Skeletal muscle tissue (tissue), 4 donors: Measurements from ENCODE around the gene GSG1L. TPM values are rescaled to one million over a fixed set of nuclear protein-coding genes. Genes with fewer than 3 reads are reported as not detected.

Experiments
- H3K27ac ChIP-seq: one replicate; pipeline ENCODE4 v1.7.0; 2013; ENCODE audit warnings: mild to moderate bottlenecking, low read depth, low read length, inconsistent platforms
- H3K27me3 ChIP-seq, 3 donors: one replicate each; pipeline ENCODE4 v1.7.0; 2013; ENCODE audit warnings: low read length in 3 of 3; ENCODE audit not compliant: control insufficient read depth in 3 of 3, insufficient read depth in 3 of 3
- H3K36me3 ChIP-seq, 3 donors: one replicate each; pipeline ENCODE4 v1.7.0; 2013; ENCODE audit warnings: low read length in 3 of 3; ENCODE audit not compliant: control insufficient read depth in 3 of 3, insufficient read depth in 3 of 3
- H3K4me1 ChIP-seq, 3 donors: one replicate each; pipeline ENCODE4 v1.7.0; 2013; ENCODE audit warnings: low read length in 3 of 3, mild to moderate bottlenecking in 3 of 3; ENCODE audit not compliant: control insufficient read depth in 3 of 3, insufficient read depth in 3 of 3
- H3K4me3 ChIP-seq, 3 donors: one replicate each; pipeline ENCODE4 v1.7.0; 2013; ENCODE audit warnings: low read length in 3 of 3
- H3K9ac ChIP-seq, 3 donors: one replicate each; pipeline ENCODE4 v1.7.0; 2013; ENCODE audit warnings: low read length in 3 of 3, mild to moderate bottlenecking in 3 of 3, moderate library complexity in 2 of 3, low read depth in 1 of 3
- H3K9me3 ChIP-seq, 3 donors: one replicate each; pipeline ENCODE4 v1.7.0; 2013; ENCODE audit warnings: low read length in 3 of 3; ENCODE audit not compliant: control insufficient read depth in 3 of 3
- total RNA-seq: library from RNA; depleted of rRNA; stranded (reverse); fragments of >200 nt; gene quantifications from one replicate; pipeline ENCODE4 v1.2.3, GENCODE V29; 2014
- donor health status: Osteomylitis.

Gene GSG1L
- total RNA-seq, 1 donor from 2014 or later, result 2.1 TPM

GRCh38 chr16:28092721-28093384 is 29.3 kb upstream of the GSG1L start:
- peaks cover under 1 to 4% (median 4%) of the 10 kb centered on the region in 3 donors for H3K36me3 ChIP-seq
- no peak overlapping the region for H3K9ac ChIP-seq

GRCh38 chr16:28091656-28092055 is 28.1 kb upstream of the GSG1L start:
- Histone ChIP-seq H3K9me3 (no peaks in the 10 kb centered on the region), H3K27ac (no peak overlapping the region), H3K9ac (no peak overlapping the region), H3K27me3 (no peaks in the 10 kb centered on the region), H3K36me3 (no peaks in the 10 kb centered on the region), H3K4me1 (no peaks in the 10 kb centered on the region), H3K4me3 (no peak overlapping the region)

More at GRCh38 chr16:28092721-28093384, 29.3 kb upstream of the GSG1L start:
- Histone ChIP-seq H3K4me3 (no peak overlapping the region), H3K27me3 (no peaks in the 10 kb centered on the region), H3K27ac (no peak overlapping the region), H3K4me1 (no peaks in the 10 kb centered on the region), H3K9me3 (no peaks in the 10 kb centered on the region)

GRCh38 chr16:28090646-28091377 is 27.3 kb upstream of the GSG1L start:
- H3K36me3 ChIP-seq, result no peaks in the 10 kb centered on the region

GRCh38 chr16:28089992-28090365 is 26.5 kb upstream of the GSG1L start:
- Histone ChIP-seq H3K27ac (no peak overlapping the region), H3K9ac (no peak overlapping the region), H3K36me3 (no peaks in the 10 kb centered on the region), H3K9me3 (no peaks in the 10 kb centered on the region), H3K27me3 (peaks cover 0 to 3% (median 0%) of the 10 kb centered on the region in 3 donors), H3K4me1 (no peaks in the 10 kb centered on the region), H3K4me3 (no peak overlapping the region)

More at GRCh38 chr16:28090646-28091377, 27.3 kb upstream of the GSG1L start:
- H3K27me3 ChIP-seq, result no peaks in the 10 kb centered on the region
- no peaks in the 10 kb centered on the region for H3K4me1 ChIP-seq
- no peak overlapping the region for H3K4me3 ChIP-seq
- H3K9me3 ChIP-seq, result no peaks in the 10 kb centered on the region
- H3K27ac ChIP-seq, result no peak overlapping the region
- H3K9ac ChIP-seq, result no peak overlapping the region

GRCh38 chr16:28089205-28089991 is 25.9 kb upstream of the GSG1L start:
- no peak overlapping the region for H3K9ac ChIP-seq
- no peaks in the 10 kb centered on the region for H3K9me3 ChIP-seq
- H3K4me3 ChIP-seq, result no peak overlapping the region

GRCh38 chr16:28087675-28088300 is 24.3 kb upstream of the GSG1L start:
- Histone ChIP-seq H3K27ac (no peak overlapping the region), H3K27me3 (peaks cover 0 to 5% (median 0%) of the 10 kb centered on the region in 3 donors), H3K4me1 (no peaks in the 10 kb centered on the region), H3K9ac (no peak overlapping the region), H3K9me3 (no peaks in the 10 kb centered on the region), H3K36me3 (no peaks in the 10 kb centered on the region), H3K4me3 (no peak overlapping the region)

More at GRCh38 chr16:28089205-28089991, 25.9 kb upstream of the GSG1L start:
- Histone ChIP-seq H3K27me3 (peaks cover 0 to 5% (median 0%) of the 10 kb centered on the region in 3 donors), H3K36me3 (no peaks in the 10 kb centered on the region), H3K27ac (no peak overlapping the region), H3K4me1 (no peaks in the 10 kb centered on the region)

GRCh38 chr16:28087140-28087660 is 23.7 kb upstream of the GSG1L start:
- no peak overlapping the region for H3K27ac ChIP-seq
- no peaks in the 10 kb centered on the region for H3K36me3 ChIP-seq
- H3K9ac ChIP-seq, result no peak overlapping the region
- peaks cover 0 to 5% (median 0%) of the 10 kb centered on the region in 3 donors for H3K27me3 ChIP-seq
- no peak overlapping the region for H3K4me3 ChIP-seq
- H3K4me1 ChIP-seq, result no peaks in the 10 kb centered on the region
- no peaks in the 10 kb centered on the region for H3K9me3 ChIP-seq

GRCh38 chr16:28086186-28087139 is 22.9 kb upstream of the GSG1L start:
- H3K27ac ChIP-seq, result no peak overlapping the region

More at GRCh38 chr16:28086186-28087139, 22.9 kb upstream of the GSG1L start:
- Histone ChIP-seq H3K4me3 (no peak overlapping the region), H3K9me3 (no peaks in the 10 kb centered on the region), H3K36me3 (no peaks in the 10 kb centered on the region), H3K9ac (no peak overlapping the region), H3K4me1 (no peaks in the 10 kb centered on the region), H3K27me3 (peaks cover 0 to 5% (median 0%) of the 10 kb centered on the region in 3 donors)
